NT2/D1 (cell line): Measurements from ENCODE around the gene PCDHA4.

Experiments
- SUZ12 ChIP-seq: IDR thresholded peaks from 2 replicates; pipeline ENCODE4 v1.6.1; 2011; ENCODE audit not compliant: insufficient read length, insufficient read depth; ENCODE audit errors: extremely low read depth
- ZNF274 ChIP-seq: IDR thresholded peaks from 2 replicates; pipeline ENCODE4 v1.6.1; 2011; ENCODE audit warnings: mild to moderate bottlenecking, low read depth, low read length

DNA sequence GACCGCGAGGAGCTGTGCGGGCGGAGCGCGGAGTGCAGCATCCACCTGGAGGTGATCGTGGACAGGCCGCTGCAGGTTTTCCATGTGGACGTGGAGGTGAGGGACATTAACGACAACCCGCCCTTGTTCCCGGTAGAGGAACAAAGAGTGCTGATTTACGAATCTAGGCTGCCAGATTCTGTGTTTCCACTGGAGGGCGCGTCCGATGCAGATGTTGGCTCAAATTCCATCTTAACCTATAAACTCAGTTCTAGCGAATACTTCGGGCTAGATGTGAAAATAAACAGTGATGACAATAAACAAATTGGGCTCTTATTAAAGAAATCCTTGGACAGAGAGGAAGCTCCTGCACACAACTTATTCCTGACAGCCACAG, 21.5 kb downstream of the PCDHA4 start:
- no peak for TF ChIP-seq SUZ12
- TF ChIP-seq ZNF274, result no peak
